HG02610 (cell line): ENCODE results near the gene PPP1R13L.
"Not testable (repeated sequence)": the region's sequence is repeated elsewhere in the genome, so short reads cannot be mapped to it uniquely, and the experiment has no call there.

Source experiments
- ATAC-seq: cut with Tn5 transposase; IDR thresholded peaks from one replicate; pipeline ENCODE4 v1.9.1; 2021; ENCODE audit warnings: mild to moderate bottlenecking, moderate library complexity; ENCODE audit not compliant: unreplicated experiment

Gene PPP1R13L

GRCh38 chr19:45348367-45349125 is 56.3 kb downstream of the PPP1R13L start:
- ATAC-seq: no peak

DNA sequence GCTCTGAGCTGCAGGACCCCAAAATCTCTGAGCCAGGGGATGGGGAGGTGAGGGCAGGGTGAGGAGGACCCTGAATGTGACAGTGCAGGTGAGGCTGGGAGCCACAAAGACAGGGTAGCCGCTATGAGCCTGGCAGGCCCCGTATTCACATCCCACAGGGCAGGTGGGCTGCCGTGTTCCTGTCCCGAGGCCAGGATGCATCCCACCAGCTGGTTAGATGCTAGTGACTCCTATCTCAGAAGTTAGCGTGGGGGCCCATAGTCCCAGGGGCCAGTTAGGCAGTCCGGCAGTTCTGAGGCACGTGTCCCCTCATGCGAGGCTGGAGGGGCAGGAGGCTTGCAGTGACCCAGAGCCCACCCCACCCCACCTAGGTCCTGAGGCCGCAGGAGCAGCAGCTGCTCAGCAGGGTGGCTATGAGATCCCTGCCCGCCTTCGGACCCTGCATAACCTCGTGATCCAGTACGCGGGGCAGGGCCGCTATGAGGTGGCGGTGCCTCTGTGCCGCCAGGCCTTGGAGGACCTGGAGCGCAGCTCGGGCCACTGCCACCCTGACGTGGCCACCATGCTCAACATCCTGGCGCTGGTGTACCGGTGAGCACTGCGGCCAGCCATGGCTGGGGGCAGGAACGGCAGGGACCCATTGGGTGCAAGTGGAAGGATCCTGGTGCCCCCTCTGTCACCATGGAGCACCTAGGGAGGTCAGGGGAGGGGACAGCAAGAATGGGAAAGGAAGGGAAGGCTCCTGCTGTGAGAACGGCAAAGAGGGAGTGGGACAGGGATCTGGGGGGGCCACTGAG is 57.1 kb downstream of the PPP1R13L start:
- no peak for ATAC-seq

GRCh38 chr19:45346449-45346848 is 58.4 kb downstream of the PPP1R13L start:
- no peak for ATAC-seq

GRCh38 chr19:45345506-45345860 is 59.4 kb downstream of the PPP1R13L start:
- ATAC-seq: no peak

GRCh38 chr19:45344621-45345505 is 60.0 kb downstream of the PPP1R13L start:
- no peak for ATAC-seq

DNA sequence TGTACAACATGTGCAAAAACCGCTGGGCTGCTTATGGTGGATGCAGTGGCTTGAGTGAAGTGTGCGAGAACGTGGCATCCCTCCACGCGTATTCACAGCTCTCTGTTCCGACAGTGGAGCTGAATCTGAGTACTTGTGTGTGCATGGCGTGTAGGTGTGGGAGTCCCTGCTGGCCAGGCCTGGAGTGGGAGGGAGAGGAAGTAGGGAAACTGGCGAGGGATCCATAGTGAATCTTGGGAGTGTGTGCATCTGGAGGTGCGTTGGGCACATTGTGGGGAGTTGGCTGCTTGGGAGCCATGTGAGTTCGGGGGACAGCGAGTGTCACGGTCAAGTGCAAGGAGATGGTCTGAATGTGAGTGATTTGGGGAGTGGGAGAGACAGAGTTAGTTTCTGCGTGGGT is 62.0 kb downstream of the PPP1R13L start:
- ATAC-seq: no peak

GRCh38 chr19:45340899-45341453 is 63.9 kb downstream of the PPP1R13L start:
- no peak for ATAC-seq

- ATAC-seq: no peak
Observed at GRCh38 chr19:45340232-45340898, 64.5 kb downstream of the PPP1R13L start, which contains the start of gene KLC3. KLC3 (plus strand) TSS chr19:45340750; CDS start chr19:45345542, 4,792 bp downstream.

DNA sequence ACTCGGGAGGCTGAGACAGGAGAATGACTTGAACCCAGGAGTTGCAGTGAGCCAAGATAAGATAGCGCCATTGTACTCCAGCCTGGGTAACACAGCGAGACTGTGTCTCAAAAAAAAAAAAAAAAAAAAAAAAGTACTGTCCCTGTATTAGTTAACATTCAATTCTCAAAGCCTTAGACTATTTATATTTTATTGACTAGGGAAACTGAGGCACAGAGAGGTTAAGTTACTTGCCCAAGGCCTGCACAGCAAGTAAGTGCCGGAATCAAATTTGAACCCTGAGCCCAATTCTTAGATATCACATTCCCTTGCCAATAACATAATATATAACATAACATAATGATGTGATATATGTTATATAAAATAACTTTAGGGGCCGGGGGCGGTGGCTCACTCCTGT is 65.2 kb downstream of the PPP1R13L start:
- no peak for ATAC-seq

- ATAC-seq: no peak
Observed at GRCh38 chr19:45336696-45337251, 68.1 kb downstream of the PPP1R13L start.

GRCh38 chr19:45334881-45335280 is 70.0 kb downstream of the PPP1R13L start:
- not testable (repeated sequence) for ATAC-seq

DNA sequence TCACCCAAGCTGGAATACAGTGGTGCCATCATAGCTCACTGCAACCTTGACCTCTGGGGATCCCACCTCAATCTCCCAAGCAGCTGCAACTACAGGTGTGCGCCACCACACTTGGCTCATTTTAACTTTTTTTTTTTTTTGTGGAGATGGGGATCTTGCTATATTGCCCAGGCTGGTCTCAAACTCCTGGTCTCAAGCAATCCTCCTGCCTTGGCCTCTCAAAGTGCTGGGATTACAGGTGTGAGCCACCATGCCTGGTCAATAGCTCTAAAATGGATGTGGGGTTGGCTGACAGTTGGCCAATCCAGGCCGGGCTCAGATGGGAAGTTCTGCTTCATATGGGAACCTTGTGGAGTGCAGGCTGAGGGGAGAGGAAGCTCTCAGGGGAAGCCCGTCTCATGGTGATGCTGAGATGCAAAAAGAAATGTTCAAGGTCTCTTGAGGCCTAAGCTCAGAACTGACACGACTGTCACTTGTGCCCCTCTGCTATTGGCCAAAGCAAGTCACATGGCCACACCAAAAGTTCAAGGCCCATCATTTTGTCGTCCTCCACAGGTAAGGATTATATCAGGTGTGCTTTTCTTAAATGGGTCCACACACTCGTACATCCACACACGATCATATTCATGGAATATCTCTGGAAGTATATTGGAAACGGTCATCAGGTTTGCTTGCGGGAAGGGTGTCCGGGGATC is 71.1 kb downstream of the PPP1R13L start:
- ATAC-seq: no peak

GRCh38 chr19:45331411-45331810 is 73.5 kb downstream of the PPP1R13L start:
- ATAC-seq: no peak
